Cardiac atrium fibroblast (primary cell): Measurements from ENCODE around the gene LCAT. TPM values are rescaled to one million over a fixed set of nuclear protein-coding genes. Genes with fewer than 3 reads are reported as not detected.

Experiments
- total RNA-seq: library from RNA; depleted of rRNA; stranded (reverse); fragments of >200 nt; gene quantifications from 2 replicates; pipeline ENCODE4 v1.2.3, GENCODE V29; 2015

Gene LCAT, protein sequence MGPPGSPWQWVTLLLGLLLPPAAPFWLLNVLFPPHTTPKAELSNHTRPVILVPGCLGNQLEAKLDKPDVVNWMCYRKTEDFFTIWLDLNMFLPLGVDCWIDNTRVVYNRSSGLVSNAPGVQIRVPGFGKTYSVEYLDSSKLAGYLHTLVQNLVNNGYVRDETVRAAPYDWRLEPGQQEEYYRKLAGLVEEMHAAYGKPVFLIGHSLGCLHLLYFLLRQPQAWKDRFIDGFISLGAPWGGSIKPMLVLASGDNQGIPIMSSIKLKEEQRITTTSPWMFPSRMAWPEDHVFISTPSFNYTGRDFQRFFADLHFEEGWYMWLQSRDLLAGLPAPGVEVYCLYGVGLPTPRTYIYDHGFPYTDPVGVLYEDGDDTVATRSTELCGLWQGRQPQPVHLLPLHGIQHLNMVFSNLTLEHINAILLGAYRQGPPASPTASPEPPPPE
- 8.1 and 12.5 TPM in 2 replicates for total RNA-seq

DNA sequence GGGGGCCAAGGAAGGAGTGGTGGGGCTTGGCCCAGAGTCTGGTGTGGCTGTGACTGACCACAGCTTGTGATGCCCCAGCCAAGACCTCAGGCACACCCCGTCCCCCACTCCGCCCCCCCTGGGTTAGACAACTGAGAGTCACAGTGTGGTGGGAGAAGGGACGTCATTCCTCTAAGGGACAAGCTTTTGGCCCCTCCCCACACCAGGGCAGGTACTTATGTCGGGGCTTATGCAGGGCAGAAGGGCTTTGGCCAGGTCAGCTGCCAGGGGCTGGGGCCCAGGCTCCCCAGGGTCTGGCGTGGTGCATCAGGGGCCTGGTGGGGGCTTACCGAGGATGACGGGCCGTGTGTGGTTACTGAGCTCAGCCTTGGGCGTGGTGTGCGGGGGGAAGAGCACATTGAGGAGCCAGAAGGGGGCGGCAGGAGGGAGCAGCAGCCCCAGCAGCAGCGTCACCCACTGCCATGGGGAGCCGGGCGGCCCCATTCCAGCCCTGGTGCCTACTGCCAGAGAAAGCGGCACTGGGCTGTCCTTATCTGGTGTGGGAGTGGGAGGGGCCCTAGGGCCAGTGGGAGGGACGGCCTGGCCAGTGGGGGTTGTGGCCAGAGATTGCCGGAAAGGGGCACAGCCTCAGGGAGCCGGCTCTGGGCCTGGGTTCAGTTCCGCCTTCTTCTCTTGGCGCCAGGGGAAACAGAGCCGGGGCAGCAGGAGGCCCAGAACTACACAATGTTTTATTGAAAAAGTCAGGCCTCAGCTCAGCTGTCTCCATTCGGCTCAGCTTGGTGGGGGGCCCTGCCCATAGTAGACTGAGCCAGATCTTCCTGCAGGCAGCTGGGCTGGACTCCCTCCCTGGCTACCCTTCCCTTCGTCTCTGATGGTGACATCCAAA is at the start of gene LCAT:
Gene LCAT, minus strand, starts transcription at position 502 of the 886 bp plus-strand sequence. Its CDS starts 19 bp downstream, at position 483.

DNA sequence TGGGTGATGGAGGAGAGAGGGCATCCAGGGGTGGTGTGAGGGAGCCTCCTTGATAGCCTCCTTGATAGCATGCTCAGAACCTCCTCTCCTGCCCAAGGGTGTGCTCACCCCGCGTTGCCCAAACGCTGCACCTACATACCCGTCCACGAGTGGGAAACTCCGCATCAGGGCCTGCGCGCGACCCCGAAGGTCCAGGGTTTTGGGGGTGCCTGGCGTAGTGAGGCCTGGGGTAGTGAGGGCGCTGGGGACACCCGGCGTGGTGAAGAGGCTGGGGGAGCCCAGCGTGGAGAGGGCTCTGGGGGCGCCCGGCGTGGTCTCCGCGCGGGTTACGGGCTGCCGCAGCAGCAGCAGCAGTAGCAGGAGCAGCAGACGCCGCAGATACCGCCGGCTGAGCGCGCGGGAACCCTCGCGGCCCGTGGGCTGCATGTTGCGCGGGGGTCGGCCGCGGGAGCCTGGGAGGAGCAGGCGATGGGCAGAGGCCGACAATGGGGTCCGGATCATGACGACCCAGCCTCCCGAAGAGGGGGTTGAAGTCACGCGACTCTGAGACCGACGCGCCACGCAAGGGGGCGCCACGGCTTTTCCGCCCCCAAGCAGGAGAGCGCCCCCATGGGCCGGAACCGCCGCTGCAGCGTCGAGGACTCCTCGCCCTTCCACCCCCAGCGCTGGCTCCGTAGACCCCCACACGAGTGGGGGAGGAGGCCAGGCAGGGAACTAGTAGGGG is 36.2 kb upstream of the LCAT start, which contains the start of gene DPEP3:
Gene DPEP3, minus strand, starts transcription at position 545 of the 724 bp plus-strand sequence. Its CDS starts 119 bp downstream, at position 426.

DNA sequence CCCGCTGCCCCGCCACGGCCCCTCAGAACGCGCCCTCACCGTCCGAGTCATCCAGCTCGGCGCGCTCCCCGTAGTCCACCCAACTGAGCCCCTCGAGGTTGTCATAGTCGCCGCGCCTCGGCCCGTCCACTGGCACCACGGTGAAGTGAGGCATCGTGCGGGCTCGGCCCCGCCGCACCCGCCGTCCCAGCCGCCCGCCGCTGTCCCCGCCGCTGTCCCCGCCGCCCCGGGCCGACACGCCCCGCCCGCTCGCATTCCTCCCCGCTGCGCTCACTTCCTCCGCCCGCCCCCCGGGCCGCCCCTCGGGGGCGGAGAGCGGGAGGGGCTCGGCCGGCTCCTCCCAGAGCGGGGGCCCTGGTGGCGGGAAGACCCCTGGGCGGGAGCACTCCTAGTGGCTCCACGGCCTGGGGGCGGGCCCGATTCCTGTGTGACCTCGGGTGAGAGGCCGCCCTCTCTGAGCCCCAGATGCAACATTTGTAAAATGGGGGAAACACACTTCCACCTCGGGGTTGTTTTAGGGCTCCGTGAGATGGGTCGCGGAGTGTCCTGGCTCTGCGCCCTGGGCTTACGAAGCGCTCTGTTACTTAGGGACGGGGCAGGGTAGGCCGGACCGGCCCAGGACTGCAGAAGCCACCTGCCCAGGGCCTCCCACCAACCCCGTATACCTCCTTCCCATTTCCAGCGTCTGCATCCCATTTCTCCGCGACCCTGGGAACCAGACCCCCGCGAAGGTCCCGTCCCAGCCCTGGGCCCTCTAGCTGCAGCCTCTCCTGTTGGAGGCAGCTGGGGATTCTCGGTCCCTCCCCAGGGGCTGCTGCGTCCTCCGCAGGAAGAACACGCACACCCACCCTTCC is 24.7 kb upstream of the LCAT start, which contains the start of gene SLC12A4:
Gene SLC12A4, minus strand, starts transcription at position 238 of the 854 bp plus-strand sequence. Its CDS starts 84 bp downstream, at position 154.

DNA sequence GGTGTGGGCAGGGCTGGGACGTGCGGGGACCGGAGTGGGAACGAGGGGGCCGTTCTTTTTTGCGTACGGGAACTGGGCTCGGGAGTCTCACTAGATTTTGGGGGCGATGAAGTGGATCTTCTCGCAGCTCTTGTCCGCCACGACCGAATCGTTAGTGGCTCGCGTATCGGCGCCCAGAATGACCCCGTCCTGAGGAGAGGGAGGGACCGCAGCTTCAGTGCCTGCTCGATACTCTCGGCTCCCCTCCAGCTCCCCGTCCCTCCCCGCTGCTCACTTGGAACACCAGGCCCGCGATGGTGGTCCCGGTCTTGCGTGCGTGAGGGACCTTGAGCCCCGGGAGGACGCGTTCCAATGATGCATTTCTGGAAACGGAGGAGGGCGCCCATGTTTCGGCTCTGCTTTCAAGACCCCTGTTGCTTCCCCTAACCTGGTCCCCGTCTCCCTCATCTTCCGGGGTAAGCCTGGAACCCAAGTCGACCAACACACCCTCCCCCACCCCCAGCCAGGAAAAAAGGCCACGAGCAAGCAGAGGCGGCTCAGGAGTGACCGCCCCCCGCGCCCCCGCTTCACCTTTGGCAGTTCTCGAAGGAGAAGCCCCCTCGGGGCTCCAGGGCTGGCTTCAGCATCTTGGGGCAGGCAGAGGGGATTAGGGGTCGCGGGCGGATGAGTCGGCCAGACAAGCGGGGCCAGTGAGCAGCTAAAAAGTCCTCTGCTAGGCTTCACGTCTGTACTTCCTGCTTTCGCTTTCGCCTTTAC is 7.6 kb downstream of the LCAT start, which contains the start of gene PSMB10:
Gene PSMB10, minus strand, starts transcription at position 727 of the 756 bp plus-strand sequence. Its CDS starts 101 bp downstream, at position 626.

DNA sequence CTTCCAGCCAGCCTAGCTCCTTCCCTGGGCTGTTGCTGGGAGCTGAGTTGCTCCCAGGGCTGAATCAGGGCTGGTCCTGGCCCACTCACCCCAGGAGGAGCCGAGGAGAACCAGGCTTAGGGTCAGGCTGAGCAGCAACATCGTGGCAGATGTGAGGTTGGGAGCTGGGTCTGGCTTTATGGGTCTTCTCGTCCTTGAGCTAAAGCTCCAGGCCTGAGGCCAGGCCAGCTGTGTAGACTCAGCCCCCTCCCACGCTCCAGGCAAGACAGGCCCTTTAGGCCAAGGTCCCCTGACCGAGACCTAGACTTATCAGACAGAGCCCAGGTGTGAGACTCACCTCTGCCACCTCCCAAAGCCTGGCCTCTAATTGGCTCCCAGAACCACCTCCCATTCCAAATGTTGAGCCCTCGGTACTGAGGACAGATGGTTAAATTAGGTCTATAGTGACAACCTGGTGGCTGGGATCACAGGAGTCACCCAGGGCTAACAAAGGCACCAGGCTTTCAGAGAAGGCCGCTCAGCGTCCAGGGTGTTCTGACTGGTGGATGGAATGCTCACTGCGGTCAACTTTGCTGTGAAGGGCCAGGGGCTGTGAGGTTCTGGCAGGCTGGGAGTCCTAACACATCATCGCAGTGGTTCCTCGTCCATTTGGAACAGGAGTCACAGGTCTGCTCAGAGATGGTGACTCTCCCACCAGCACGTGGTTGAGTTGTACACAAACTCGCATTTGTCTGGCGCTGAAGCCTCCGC is 12.0 kb downstream of the LCAT start, which contains the start of gene CTRL:
Gene CTRL, minus strand, starts transcription at position 151 of the 750 bp plus-strand sequence. Its CDS starts 10 bp downstream, at position 141.

DNA sequence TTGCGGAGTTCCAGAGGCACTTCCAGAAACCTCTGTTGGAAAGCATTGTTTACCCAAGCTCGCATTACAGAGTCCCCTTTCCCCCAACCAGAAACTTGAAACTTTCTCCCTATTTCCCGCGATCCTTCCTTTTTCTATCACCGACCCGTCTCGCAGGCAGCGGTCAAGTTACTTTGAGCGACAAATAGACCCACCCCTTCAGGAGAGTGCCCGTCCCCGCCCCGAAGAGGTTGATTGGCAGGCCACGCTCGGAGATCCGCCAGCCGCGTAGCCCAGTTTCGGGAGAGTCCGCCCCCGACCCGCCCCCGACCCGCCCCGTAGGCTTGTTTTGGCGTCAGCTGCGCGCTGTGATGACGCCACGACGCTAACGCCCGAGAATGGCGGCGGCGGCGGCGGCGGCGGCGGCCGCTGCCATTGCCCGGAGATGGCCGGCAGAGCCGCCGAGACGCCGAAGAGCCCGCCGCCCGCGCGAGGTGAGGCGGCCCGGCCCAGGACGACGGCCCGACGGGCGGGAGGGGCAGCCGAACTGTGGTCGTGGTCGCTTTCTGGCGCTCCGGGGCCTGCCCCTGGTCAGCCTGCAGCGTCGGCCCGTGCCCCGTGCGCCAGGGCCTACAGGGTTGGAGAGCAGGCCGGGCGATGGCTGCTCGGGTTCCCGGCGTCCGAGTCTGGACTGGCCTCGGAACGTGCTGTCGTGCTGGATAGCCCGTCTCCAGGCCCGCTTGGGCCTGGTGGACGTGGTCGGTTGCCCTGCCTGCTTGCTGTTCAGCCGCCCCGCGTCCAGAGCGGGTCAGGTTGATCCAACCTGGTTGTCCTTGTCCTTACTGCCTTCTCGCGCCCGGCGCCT is 50.8 kb downstream of the LCAT start, which contains the start of gene PSKH1:
Gene PSKH1, plus strand, starts transcription at position 356 of the 844 bp plus-strand sequence. CDS start 15,496 bp downstream, outside the sequence.

Other genes starting within 250 kb of the LCAT start
- gene GFOD2, start 224.8 kb downstream of the LCAT start, total RNA-seq = 7.9 and 15.2 TPM in 2 replicates
- gene RANBP10, start 137.6 kb downstream of the LCAT start, total RNA-seq = 4.5 and 5.8 TPM in 2 replicates
- 0.54 and 0.97 TPM in 2 replicates for gene TSNAXIP1, start 137.2 kb downstream of the LCAT start, total RNA-seq
- gene THAP11, start 101.8 kb downstream of the LCAT start, total RNA-seq = 15.4 and 22.6 TPM in 2 replicates
- gene NUTF2, start 97.2 kb downstream of the LCAT start, total RNA-seq = 96.6 and 177 TPM in 2 replicates
- 32.6 and 42.4 TPM in 2 replicates for gene CENPT, start 96.4 kb downstream of the LCAT start, total RNA-seq
- 27.2 and 28.3 TPM in 2 replicates for gene EDC4, start 71.1 kb downstream of the LCAT start, total RNA-seq
- gene NRN1L, start 59.2 kb downstream of the LCAT start, total RNA-seq = not detected in 2 replicates
- gene PSKH1, start 50.9 kb downstream of the LCAT start, total RNA-seq = 10.7 and 11.0 TPM in 2 replicates
- 0.18 and 0.81 TPM in 2 replicates for gene CTRL, start 12.3 kb downstream of the LCAT start, total RNA-seq
- gene PSMB10, start 7.3 kb downstream of the LCAT start, total RNA-seq = 40.4 and 57.8 TPM in 2 replicates
- gene SLC12A4, start 24.5 kb upstream of the LCAT start, total RNA-seq = 46.4 and 58.3 TPM in 2 replicates
- gene DPEP3, start 36.4 kb upstream of the LCAT start, total RNA-seq = not detected in 2 replicates
- gene DPEP2, start 55.4 kb upstream of the LCAT start, total RNA-seq = not detected in 2 replicates
- not detected in 2 replicates for gene DPEP2NB, start 71.8 kb upstream of the LCAT start, total RNA-seq
- 3.2 and 6.3 TPM in 2 replicates for gene DDX28, start 79.1 kb upstream of the LCAT start, total RNA-seq
- 14.7 and 19.5 TPM in 2 replicates for gene DUS2, start 79.2 kb upstream of the LCAT start, total RNA-seq
- 17.5 and 20.3 TPM in 2 replicates for gene NFATC3, start 141.2 kb upstream of the LCAT start, total RNA-seq